ENCODE measurements around the gene OR52W1.
A peak's percentile ranks its signal among the peaks of the same experiment; 100 is the strongest.

Gene OR52W1

GRCh38 chr11:6234387-6235107 is 35.5 kb downstream of the OR52W1 start, which contains the start of gene FHIP1B:
Gene FHIP1B (minus strand): TSS chr11:6234636. CDS start chr11:6224516, 10,120 bp downstream.
- H3K4me3 ChIP-seq (ENCODE audit: low read depth, low read length) = peak within 1 kb of the TSS; percentile 93
- peak; percentile 100 for DNase-seq (ENCODE audit: low read depth, low spot score)
- in situ Hi-C loops (cut with HindIII; ENCODE audit: low sequenced_read_pairs) = no loop called here
- TF ChIP-seq CTCF (IDR thresholded peaks at IDR 0.05; ENCODE audit: low read depth, low read length) = no peak

DNA sequence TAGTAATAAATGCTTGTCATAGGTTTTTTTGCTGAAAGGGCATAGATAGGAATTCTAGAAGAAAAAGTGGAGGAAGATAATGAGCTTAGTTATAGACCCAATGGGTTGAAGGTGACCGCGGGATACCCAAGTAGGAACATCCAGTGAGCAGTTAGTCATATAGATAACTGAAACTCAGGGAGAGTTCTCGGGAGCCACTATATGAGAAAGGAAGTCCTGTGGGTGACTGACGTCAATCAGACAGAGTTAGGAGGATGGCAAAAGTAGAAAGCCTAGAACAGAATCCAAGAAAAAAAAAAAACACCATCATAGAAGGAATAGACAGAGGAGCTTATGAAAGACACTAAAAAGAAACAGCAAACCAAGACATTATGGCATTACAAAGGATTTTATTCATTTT is 38.2 kb downstream of the OR52W1 start:
- no peak overlapping the region for H3K4me3 ChIP-seq (ENCODE audit: low read depth, low read length)
- no peak for TF ChIP-seq CTCF (IDR thresholded peaks at IDR 0.05; ENCODE audit: low read depth, low read length)
- DNase-seq (ENCODE audit: low read depth, low spot score) = no peak
- in situ Hi-C loops (cut with HindIII; ENCODE audit: low sequenced_read_pairs) = no loop called here

- H3K4me3 ChIP-seq (ENCODE audit: low read depth, low read length) = no peak overlapping the region
- DNase-seq (ENCODE audit: low read depth, low spot score) = no peak
- no peak for TF ChIP-seq CTCF (IDR thresholded peaks at IDR 0.05; ENCODE audit: low read depth, low read length)
- in situ Hi-C loops (cut with HindIII; ENCODE audit: low sequenced_read_pairs) = no loop called here
These were observed 38.8 kb downstream of the OR52W1 start for GRCh38 chr11:6237761-6238302.

- no peak for TF ChIP-seq CTCF (IDR thresholded peaks at IDR 0.05; ENCODE audit: low read depth, low read length)
- H3K4me3 ChIP-seq (ENCODE audit: low read depth, low read length) = no peak within 1 kb of the TSS
- no peak for DNase-seq (ENCODE audit: low read depth, low spot score)
- in situ Hi-C loops (cut with HindIII; ENCODE audit: low sequenced_read_pairs) = no loop called here
These were observed 39.9 kb downstream of the OR52W1 start, which contains the start of gene CNGA4 for GRCh38 chr11:6238902-6239301. Gene CNGA4 (plus strand): TSS chr11:6239089. CDS start chr11:6239207, 118 bp downstream.

GRCh38 chr11:6240139-6240538 is 41.1 kb downstream of the OR52W1 start:
- in situ Hi-C loops (cut with HindIII; ENCODE audit: low sequenced_read_pairs) = no loop called here
- no peak for DNase-seq (ENCODE audit: low read depth, low spot score)
- TF ChIP-seq CTCF (IDR thresholded peaks at IDR 0.05; ENCODE audit: low read depth, low read length) = no peak
- no peak overlapping the region for H3K4me3 ChIP-seq (ENCODE audit: low read depth, low read length)

DNA sequence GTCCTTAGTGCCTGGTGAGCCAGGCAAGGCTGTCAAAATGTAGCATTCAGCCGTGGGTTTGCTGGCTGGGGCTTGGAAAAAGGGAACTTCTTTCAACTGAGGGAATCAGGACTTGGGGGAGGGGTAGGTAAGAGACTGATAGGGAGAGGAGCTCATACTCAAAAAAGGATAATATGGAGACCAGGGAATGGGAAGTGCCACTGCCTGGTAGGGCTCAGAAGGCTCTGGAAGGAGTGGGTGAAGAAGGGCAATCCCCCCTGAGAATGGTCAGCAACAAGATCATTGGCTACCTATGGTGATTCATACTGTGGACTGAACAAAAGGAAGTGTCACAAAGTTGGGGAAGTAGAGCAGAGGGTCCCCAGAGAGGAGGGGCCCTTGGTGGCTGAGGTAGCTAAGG is 41.8 kb downstream of the OR52W1 start:
- no peak for DNase-seq (ENCODE audit: low read depth, low spot score)
- no peak for TF ChIP-seq CTCF (IDR thresholded peaks at IDR 0.05; ENCODE audit: low read depth, low read length)
- in situ Hi-C loops (cut with HindIII; ENCODE audit: low sequenced_read_pairs) = no loop called here
- no peak overlapping the region for H3K4me3 ChIP-seq (ENCODE audit: low read depth, low read length)
